Left ventricle myocardium inferior (tissue), 1 donor: Measurements from ENCODE around the gene PLXNA2. TPM values are rescaled to one million over a fixed set of nuclear protein-coding genes. Genes with fewer than 3 reads are reported as not detected.

ENCODE experiments used
- DNase-seq: peaks from one replicate; pipeline ENCODE4 v3.0.0-alpha.2; 2020
- H3K27ac ChIP-seq: fragments of 200-600 bp; replicated peaks from 2 replicates; pipeline ENCODE4 v1.8.0; 2021
- H3K27me3 ChIP-seq: fragments of 200-600 bp; 2 replicates; pipeline ENCODE4 v1.8.0; 2021; ENCODE audit warnings: low read depth
- H3K36me3 ChIP-seq: fragments of 200-600 bp; 2 replicates; pipeline ENCODE4 v1.8.0; 2021
- H3K4me1 ChIP-seq: fragments of 200-600 bp; 2 replicates; pipeline ENCODE4 v1.8.0; 2021
- H3K4me3 ChIP-seq: fragments of 200-600 bp; 2 replicates; pipeline ENCODE4 v1.8.0; 2021; ENCODE audit warnings: mild to moderate bottlenecking, moderate library complexity
- H3K9me3 ChIP-seq: fragments of 200-600 bp; replicated peaks from 2 replicates; pipeline ENCODE4 v1.8.0; 2021
- CTCF ChIP-seq: fragments of 200-600 bp; IDR thresholded peaks from 2 replicates; pipeline ENCODE4 v1.8.0; 2021; ENCODE audit warnings: antibody characterized with exemption, mild to moderate bottlenecking, borderline replicate concordance
- intact Hi-C: fragments of 100-400 bp; cut with micrococcal nuclease; formaldehyde crosslinking; loops from one replicate; pipeline ENCODE4 v1.11.0; 2022
- total RNA-seq: library from RNA; stranded (reverse); fragmentation: NEBNext Ultra II Directional; extraction: Animal tissue kit (Norgen Biotek cat#: 25700); gene quantifications from one replicate; pipeline ENCODE4 v1.2.1, GENCODE V29; 2021
- donor health status: DM: no; HTN: yes; CAD: no; lungs with severe emphysema.

The PLXNA2 gene
- total RNA-seq, 1 donor from 2014 or later, result 29.1 TPM

- Histone ChIP-seq H3K9me3 (no peaks in the 10 kb centered on the region), H3K27ac (no peak overlapping the region), H3K27me3 (no peaks in the 10 kb centered on the region), H3K36me3 (peaks cover 54% of the 10 kb centered on the region), H3K4me3 (no peak overlapping the region), H3K4me1 (peaks cover 12% of the 10 kb centered on the region)
- no peak for DNase-seq
- no peak for TF ChIP-seq CTCF
- intact Hi-C loops, result no loop called here
These were observed 192.5 kb downstream of the PLXNA2 start for GRCh38 chr1:208051651-208052050.

- H3K4me1 ChIP-seq, result peaks cover 26% of the 10 kb centered on the region
- no peak overlapping the region for H3K4me3 ChIP-seq
- peak overlapping the region; percentile 83 for H3K27ac ChIP-seq
- no peak for DNase-seq
- TF ChIP-seq CTCF, result no peak
- H3K36me3 ChIP-seq, result peaks cover 71% of the 10 kb centered on the region
- no peaks in the 10 kb centered on the region for H3K27me3 ChIP-seq
- intact Hi-C loops, result no loop called here
- no peaks in the 10 kb centered on the region for H3K9me3 ChIP-seq
These were observed 195.3 kb downstream of the PLXNA2 start for GRCh38 chr1:208048904-208049303.

DNA sequence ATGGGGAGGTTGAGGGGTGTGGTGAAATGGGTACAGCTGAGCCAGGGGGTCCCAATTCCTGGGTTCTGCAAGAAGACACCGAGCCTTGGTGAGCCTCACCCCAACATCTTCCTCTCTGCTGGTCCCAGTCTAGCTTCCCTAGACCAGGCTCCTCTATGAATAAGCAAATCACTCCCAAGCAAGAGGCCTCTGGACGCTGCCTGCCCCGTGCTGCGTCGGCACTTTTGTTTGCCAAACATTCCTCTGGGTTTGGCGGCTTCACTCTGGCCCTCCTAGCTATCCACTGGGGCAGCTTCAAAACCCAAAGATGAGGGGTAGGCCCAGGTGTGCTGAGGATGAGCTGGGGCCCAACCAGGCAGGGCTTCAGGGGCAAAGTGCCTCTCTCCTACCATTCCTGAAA lies 196.2 kb downstream of the PLXNA2 start:
- Histone ChIP-seq H3K27me3 (no peaks in the 10 kb centered on the region), H3K27ac (peak overlapping the region; percentile 83), H3K4me3 (no peak overlapping the region), H3K9me3 (no peaks in the 10 kb centered on the region), H3K36me3 (peaks cover 71% of the 10 kb centered on the region), H3K4me1 (peaks cover 33% of the 10 kb centered on the region)
- DNase-seq, result peak; percentile 59
- TF ChIP-seq CTCF, result no peak
- intact Hi-C loops, result no loop called here

DNA sequence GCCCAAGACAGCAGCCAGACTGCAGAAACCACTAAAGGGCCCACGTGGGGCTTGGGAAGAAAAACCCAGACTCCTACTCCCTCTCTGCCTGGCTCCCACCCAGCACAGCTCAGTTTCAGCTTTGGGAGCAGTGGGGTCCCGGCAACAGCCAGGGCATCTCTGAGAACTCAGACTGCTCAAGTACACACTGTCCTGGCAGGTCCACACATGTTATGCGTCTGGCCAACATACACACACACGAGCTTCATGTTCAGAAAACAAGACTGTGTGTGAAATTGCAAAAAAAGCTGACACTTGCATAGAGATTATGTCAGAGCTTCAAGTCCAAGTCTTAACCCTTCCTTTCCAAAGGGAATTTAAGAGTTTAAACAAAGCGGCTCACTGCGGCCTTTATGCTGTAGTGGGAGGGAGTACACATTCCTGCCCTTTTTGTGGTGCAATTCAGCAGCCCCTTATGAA lies 196.7 kb downstream of the PLXNA2 start:
- Histone ChIP-seq H3K4me1 (peaks cover 33% of the 10 kb centered on the region), H3K27me3 (no peaks in the 10 kb centered on the region), H3K27ac (peak overlapping the region; percentile 83), H3K36me3 (peaks cover 71% of the 10 kb centered on the region), H3K4me3 (no peak overlapping the region), H3K9me3 (no peaks in the 10 kb centered on the region)
- DNase-seq, result peak; percentile 85
- intact Hi-C loops, result no loop called here
- no peak for TF ChIP-seq CTCF

- intact Hi-C loops, result no loop called here
- TF ChIP-seq CTCF, result no peak
- no peak overlapping the region for H3K4me3 ChIP-seq
- no peaks in the 10 kb centered on the region for H3K9me3 ChIP-seq
- H3K36me3 ChIP-seq, result peaks cover 70% of the 10 kb centered on the region
- no peak for DNase-seq
- H3K27me3 ChIP-seq, result no peaks in the 10 kb centered on the region
- no peak overlapping the region for H3K27ac ChIP-seq
- peaks cover 33% of the 10 kb centered on the region for H3K4me1 ChIP-seq
These were observed 198.5 kb downstream of the PLXNA2 start for GRCh38 chr1:208045463-208046260.
